Cardiac ventricle fibroblast (primary cell): ENCODE data around the gene SUSD1. TPM values are rescaled to one million over a fixed set of nuclear protein-coding genes. Genes with fewer than 3 reads are reported as not detected.

Experiments used
- total RNA-seq: library from RNA; depleted of rRNA; stranded (reverse); fragments of >200 nt; gene quantifications from 2 replicates; pipeline ENCODE4 v1.2.3, GENCODE V29; 2015

The SUSD1 gene
- 4.1 and 4.4 TPM in 2 replicates for total RNA-seq

DNA sequence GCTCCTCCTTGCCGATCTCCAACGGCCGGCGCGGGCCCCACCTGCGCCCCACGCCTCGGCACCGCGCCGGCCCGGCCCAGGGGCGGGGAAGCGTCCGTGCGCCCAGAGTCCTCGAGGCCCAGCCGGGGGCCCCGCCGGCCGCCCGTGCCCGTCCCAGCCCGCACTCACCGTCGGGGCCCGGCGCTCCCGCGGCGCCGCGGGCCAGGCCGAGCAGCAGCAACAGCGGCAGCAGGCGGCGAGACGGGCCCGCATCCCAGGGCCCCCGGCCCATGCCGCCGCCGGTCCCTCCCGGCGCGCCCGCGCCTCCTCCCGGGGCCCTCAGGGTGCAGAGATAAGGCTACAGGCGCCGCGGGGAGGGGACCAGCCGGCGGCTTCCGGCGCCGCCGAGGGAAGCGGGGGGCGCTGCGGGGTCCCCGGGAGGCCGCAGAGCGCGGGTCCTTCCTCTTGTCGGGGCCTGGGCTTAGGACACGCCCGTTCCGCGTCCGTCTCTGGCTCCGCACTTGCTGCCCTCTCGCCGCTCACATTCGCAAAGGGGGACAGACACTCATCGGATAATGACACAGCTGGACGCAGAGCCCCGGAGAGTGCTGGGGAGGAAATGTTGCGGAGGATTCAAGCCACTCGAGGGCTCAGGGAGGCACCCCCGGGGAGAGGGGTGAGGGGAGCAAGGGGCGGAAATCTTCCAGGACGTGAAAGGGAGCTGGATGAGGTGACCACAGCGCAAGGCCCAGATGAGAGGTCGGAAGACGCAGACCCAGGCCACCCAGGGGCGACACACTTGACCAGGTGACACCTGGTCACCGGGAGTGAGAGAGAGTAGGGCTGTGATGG, at the start of gene SUSD1:
TSS of gene SUSD1 (minus strand) at position 333 of the 831 bp plus-strand sequence. CDS start at position 271, 62 bp downstream.

Other genes starting within 250 kb of the SUSD1 start
- 18.3 and 21.5 TPM in 2 replicates for gene PTBP3, start 158.3 kb upstream of the SUSD1 start, total RNA-seq
- 32.4 and 34.4 TPM in 2 replicates for gene HSDL2, start 204.8 kb upstream of the SUSD1 start, total RNA-seq